Measurements from ENCODE around the gene RPL7A.
"Not testable (repeated sequence)": the region's sequence is repeated elsewhere in the genome, so short reads cannot be mapped to it uniquely, and the experiment has no call there.

The RPL7A gene

DNA sequence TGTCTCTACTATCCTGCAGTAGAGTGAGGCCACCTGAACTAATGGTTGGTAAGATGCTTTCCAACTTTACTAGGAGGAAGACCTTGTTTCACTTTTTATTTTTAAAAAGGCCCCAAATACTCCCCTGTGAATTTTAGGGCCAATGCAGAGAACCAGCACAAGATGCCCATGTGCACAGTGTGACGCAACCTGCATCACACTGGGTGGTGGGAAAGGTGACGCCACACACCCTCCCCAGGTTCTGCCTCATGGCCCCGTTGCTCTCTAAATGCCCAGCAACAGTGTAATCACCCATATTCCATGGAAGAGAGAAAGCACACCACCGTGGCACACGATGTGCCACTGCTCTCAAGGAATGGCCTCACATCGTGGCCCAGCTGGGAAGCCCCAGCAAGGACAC is 21.4 kb downstream of the RPL7A start:
- DNase-seq (ENCODE audit: low spot score): no peak

DNA sequence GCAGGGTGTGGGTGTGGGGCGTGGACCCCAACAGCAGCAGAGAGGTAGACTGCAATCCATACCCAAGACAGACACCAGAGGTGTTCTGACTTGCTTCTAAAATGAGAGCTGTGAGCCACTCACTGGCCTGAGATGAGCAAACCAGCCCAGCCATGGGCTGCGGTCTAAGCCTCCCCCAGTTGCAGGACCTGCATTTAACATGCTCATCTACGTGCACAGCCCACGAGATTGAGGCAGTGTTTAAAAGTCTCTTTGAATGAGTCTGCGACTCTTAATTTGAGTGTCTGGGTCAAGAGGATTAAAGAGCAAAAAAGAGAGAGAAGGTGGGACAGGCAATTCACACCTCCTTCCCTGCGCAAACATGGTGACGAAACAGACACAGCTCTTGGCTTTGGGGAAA is 21.9 kb downstream of the RPL7A start:
- DNase-seq (ENCODE audit: low spot score): no peak

DNA sequence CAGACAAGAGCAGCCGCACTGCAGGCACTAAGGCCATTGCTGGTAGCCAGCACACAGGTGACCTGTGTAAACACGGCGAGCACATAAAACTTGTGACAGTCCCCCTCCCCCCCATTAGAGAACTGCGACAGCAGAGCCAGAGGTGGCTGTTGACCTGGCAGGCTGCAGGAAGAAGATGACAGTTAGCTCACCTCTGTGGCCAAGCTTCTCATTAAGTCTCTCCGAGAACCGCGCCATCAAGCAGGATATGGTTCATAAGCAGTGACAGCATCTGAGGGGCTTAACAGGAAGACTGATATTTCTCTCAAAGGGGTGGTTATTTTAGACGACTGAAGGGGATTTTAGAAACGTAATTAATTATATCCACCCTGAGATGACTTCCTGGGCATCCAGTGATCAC is 22.7 kb downstream of the RPL7A start:
- no peak for DNase-seq (ENCODE audit: low spot score)

DNA sequence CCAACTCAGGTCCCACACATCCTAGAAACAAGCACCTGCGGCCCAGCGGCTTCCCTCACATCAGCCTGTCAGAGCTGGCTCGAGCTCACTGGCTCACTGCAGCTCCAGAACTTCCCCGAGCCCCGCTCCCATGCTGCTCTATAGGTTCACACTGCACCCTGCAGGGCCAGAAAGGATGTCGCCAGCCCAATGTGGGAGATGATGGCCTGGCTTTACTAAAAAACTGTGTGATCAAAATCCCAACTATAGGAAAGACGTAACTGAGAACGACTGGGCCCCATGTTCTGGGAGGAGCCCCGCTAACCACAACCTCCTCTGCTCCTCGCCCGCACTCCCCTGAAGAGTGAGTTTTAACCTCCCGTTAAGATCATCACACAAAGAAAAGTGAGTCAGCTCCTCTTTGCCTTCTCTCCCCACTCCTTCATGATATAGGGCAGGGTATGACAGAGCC is 23.3 kb downstream of the RPL7A start:
- DNase-seq (ENCODE audit: low spot score): no peak

DNA sequence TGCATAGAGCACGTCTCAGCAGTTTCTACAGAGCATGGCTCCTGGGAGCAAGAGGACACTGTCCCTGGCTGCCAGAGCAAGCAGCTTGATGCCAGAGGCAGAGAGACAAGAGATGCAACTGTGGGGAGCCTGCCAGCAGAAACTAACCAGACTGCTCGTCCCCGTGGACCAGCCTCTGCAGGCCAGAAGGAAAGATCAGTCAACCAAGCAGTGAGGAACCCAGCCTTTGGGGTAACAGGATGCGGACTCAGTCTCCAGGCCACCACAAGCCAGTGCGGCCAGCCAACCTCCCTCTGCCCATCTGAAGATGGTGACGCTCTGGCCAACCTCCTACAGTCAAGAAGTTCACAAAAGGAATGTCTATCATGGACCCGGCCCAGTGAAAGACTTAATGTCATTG is 24.1 kb downstream of the RPL7A start:
- no peak for DNase-seq (ENCODE audit: low spot score)

DNA sequence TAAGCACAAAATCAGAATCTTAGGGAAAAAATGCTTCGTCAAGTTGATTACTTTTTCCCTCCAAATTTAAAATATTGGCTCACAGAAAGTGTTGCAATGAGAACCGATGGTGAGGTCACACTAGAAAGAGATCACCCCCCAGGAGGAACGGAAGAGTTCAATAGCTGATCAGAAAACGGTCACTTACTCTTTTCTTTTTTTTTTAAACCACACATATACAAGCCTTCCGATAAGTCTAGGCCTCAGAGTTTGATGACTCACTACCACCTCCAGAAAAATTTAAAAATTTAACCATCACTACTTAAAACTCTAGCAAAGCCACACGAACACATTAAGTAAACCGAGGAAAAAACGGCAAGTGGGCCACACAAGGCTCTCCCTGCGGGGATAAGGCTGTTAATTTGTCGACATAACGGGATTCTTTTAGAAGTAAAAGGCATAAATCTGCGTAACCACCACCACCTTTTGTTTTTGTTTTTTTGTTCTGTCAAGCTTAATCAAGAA is 26.6 kb downstream of the RPL7A start:
- no peak for DNase-seq (ENCODE audit: low spot score)

DNA sequence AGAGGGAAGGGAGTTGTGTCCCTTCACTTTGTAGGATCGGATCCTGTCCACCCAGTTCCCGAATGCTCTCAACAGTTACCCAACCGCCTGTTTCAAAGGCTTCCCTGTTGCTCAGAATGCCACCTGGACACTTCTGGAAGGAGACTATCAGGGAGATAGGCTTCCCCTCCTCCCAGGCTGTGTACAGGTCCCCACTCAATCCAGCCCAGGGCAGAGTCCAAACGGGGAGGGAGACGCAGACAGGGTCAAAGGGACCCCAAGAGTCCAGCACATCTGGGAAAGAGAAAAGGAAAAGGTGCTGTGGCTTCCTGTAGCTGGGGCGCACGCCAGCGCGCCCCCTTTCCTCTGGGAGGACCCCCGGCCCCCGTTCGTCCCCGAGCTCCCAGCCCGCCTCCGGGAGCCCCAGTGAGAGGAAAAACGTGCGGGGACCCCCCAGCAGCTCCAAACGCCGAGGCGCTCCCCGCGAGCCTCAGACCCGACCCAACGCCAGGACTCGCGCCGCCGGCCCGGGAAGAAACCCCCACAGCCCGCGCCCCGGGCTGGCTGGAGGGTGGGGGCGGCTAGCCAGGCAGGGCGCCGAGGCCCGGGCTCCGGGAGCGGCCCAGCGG is 27.2 kb downstream of the RPL7A start:
- DNase-seq (ENCODE audit: low spot score): no peak

DNA sequence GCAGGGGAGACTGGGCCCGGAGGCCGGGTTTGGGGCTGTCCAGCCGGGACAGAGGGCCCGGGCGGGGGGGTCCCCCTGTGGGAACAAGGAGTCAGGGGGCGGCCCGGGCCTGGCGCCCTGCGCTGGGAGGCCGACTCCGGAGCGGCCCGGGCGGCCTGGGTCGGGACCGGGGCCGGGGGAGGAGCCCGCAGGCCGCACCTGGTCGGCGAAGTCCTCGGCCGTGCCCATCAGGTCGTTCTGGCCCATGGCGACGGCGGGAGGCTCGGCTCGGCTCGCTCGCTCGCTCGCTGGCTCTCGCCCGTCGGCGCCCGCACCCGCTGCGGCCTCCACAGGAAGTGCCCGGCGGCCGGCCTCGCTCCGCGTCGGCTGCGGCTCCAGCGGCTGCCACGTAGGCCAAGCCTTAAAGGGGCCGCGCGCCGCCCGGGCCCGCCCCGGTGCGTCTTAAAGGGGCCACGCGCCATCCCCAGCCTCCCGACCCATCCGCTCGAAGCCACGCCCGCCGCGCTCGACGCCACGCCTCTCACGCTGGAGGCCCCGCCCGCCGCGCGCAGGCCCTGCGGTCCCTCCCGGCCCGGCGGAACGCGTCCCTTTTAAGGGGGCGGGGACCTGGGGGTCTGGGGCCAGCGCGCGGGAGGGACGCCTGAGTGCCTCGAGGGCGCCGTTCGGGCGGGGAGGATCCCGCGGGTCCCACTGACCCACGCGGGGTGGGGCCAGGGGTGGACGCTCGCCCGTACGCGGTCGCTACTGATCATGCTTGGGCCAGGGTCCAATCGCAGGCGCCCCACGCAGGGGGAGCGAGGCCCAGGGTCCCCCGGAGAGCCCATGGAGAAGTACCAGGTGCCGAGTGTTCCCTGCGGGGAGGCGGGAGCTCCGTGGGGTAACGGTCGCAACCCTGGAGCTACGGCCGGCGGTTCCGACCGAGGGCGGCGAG is 28.0 kb downstream of the RPL7A start, which contains the start of the genes STKLD1 and SURF4:
Gene STKLD1, plus strand, starts transcription at position 643 of the 931 bp plus-strand sequence. Its CDS starts 108 bp downstream, at position 751.
Gene SURF4, minus strand, starts transcription at position 337 of the 931 bp plus-strand sequence. Its CDS starts 91 bp downstream, at position 246.
- peak; percentile 98 for DNase-seq (ENCODE audit: low spot score)

DNA sequence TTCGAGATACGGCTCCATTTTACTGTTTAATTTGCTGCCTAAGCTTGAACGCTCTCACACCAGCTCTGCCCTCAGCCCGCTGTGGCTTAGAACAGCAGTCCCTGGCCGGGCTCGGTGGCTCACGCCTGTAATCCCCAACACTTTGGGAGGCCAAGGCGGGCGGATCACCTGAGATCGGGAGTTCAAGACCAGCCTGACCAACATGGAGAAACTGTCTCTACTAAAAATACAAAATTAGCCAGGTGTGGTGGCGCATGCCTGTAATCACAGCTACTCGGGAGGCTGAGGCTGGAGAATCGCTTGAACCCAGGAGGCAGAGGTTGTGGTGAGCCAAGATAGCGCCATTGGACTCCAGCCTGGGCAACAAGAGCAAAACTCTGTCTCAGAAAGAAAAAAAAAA is 29.3 kb downstream of the RPL7A start:
- not testable (repeated sequence) for DNase-seq (ENCODE audit: low spot score)

DNA sequence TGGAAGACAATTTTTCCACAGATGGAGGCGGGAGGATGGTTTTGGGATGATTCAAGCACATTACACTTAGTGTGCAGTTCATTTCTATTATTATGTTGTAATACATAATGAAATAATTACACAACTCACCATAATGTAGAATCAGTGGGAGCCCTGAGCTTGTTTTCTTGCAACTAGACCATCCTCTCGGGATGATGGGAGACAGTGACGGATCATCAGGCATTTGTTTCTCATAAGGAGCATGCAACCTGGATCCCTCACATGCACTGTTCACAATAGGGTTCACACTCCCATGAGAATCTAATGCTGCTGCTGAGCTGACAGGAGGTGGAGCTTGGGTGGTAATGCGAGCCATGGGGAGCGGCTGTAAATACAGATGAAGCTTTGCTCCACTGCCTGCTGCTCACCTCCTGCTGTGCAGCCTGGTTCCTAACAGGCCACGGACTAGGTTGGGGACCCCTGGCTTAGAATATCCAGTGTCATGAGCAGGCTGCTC is 29.8 kb downstream of the RPL7A start:
- no peak for DNase-seq (ENCODE audit: low spot score)

DNA sequence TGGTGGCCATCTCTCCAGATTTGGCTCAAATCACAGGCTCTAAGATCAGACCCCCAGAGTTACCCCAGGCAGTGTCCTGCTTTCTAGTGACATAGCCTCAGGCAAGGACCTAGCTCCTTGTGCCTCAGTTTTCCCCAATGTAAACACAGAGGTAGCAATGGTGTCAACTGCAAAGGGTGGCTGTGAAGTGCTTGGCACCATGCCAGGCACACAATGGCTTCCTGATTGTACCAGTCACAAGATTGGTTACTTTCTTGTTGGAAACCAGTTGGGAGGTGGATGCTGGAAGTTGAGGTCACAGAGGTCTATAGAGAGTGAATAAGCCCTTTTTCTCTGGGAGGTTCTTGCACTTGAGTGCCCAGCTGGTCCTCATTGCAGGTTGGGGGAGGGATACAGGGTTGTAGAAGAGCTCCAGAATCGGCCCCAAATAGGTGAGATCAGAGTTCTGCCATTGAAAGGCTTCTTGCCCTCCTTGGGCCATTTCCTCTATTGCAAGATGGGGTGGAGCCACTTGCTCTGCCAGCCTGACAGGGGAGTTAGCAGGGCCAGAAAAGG is 30.5 kb downstream of the RPL7A start:
- no peak for DNase-seq (ENCODE audit: low spot score)

DNA sequence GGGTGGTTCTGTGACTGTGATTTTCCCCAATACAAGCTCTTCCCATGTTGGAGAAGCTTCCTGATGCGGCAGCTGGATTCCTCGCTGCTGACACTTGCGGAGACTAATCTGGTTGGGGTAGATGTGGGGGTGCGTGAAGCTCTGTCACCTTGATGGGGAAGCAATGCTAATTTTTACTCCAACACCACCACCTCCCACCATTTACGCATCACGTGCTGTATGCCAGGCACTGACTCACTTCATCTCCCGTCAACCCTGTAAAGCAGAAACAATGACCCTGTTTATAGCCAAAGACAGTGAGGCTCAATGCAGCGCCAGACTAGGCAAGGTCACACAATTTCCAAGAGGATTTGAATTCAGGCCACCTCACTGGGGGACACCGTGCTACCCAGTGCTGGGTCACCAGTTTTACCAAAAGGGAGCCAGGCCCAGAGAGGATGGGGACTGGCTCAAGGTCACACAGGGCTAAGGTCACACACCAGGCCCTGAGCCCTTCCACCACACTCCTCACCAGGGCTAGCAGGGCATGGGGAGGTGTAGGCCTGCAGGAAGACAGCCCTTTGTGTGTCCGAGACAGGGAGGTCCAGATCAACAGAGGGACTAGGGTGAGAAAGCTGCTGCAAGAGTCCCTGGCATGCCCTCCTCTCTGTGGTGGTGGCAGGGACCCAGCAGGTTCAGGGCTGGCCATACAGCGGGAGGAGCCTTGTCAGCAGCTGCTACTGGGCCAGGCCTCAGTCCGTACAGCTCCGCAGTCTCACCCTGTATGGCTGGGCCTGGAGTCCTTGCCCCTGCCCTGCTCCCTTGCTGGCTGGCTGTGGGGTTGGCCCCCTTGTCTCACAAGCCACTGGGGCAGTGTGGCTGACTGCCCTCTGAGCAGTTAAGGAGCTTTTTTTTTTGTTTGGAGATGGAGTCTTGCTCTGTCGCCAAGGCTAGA is 31.4 kb downstream of the RPL7A start:
- peak; percentile 51 for DNase-seq (ENCODE audit: low spot score)

DNA sequence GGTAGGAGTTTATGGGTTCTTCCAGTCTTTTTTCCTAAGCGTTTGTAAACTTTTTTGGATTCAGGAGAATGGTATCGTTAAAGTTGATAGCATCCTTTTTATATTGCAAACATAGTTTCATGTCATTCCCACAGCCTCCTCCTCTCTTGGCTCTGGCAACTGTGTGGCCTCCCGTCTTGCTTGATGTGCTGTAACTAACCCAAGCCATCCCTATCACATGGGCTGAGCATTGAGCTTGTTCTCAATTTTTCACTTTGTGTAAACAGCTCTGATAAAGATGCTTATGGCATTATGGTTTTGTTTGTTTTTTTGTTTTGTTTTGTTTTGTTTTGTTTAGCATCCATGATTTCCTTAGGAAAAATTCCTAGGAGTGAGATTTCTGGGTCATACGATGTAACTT is 32.7 kb downstream of the RPL7A start:
- DNase-seq (ENCODE audit: low spot score): no peak

DNA sequence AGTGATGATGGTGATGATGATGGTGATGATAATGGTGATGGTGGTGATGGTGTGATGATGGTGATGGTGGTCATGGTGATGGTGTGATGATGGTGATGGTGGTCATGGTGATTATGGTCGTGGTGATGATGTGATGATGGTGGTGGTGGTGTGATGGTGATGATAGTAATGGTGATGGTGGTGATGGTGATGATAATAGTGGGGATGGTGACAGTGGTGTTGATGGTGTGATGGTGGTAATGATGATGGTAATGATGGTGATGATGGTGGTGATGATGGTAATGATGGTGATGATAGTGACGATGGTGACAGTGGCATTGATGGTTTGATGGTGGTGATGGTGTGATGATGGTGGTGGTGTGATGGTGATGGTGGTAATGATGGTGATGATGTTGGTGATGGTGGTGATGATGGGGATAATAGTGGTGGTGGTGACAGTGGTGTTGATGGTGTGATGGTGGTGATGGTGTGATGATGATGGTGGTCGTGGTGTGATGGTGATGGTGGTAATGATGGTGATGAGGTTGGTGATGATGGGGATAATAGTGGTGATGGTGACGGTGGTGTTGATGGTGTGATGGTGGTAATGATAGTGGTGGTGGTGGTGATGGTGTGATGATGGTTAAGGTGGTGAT is 34.6 kb downstream of the RPL7A start:
- DNase-seq (ENCODE audit: low spot score): no peak

DNA sequence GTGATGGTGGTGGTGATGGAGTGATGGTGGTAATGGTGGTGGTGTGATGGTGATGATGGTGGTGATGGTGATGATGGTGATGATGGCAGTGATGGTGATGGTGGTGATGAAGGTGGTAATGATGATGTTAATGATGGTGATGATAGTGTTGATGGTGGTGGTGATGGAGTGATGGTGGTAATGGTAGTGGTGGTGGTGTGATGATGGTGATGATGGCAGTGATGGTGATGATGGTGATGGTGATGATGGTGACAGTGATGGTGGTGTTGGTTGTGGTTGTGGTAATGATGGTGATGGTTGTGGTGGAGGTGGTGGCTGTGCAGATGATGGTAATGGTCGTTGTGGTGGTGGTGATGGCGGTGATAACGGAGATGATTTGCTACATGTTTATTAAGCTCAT is 35.4 kb downstream of the RPL7A start:
- DNase-seq (ENCODE audit: low spot score): no peak

DNA sequence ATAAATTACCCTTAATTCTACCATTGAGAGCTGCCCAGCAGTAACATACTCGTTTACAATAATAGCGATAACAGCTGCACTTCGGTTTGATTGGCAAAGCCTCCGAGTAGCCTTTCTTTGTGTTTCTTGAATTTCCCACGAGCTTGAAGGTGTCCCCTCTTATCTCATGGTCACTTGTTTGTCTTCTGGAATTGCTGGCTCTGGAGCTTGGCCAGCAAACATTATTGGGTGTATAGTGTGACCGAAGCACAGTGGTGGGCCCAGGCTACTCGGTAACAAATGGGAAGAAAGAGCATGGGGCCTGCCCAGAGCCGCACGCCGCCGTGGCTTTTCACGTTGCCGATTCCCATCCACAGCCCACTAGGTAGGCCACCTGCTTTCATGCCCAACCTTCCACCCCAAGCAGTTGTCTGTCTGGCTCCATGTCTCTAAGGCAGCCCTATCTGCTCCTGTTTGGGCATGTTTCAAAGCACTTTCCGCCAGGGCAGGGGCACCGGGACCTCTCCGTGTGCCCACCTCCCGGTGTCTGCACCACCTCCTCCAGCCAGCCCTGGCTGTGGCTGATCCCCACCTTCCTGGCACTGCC is 36.8 kb downstream of the RPL7A start:
- DNase-seq (ENCODE audit: low spot score): no peak

DNA sequence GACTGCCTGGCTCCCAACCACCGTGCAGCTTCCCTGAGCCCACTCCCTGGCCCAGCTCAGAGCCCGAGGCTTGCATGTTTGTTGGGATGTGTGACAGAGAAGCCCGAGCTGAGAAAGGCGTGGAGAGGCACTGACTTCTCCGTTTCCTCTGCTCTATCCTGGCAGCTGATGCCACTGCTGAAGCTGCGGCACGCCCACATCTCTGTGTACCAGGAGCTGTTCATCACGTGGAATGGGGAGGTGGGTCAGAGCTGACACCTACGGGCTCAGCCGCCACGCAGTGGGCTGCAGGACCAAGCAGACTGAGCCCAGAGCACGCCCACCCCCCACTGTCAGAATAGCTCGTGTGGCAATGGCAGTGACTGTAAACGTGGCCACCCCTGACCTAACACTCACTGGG is 37.4 kb downstream of the RPL7A start:
- DNase-seq (ENCODE audit: low spot score): no peak

DNA sequence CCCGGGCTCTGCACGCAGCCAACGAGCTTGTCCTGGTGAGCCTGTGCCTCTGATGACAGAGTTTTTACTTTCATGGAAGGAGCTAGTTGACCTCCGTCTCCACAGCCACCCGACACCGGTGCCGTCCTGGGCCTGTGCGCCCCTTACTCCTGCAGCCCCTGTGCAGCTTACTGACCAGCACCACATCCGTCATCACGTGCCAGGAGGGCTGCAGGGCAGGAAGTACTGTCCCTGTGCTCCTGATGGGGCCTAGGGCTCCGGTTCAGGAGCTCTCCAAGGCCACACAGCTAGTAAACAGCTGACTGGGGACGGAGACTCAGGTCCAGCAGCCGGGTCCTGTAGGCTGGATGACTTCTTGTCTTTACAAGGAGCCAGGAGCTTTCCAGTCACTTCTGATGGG is 38.3 kb downstream of the RPL7A start:
- no peak for DNase-seq (ENCODE audit: low spot score)

DNA sequence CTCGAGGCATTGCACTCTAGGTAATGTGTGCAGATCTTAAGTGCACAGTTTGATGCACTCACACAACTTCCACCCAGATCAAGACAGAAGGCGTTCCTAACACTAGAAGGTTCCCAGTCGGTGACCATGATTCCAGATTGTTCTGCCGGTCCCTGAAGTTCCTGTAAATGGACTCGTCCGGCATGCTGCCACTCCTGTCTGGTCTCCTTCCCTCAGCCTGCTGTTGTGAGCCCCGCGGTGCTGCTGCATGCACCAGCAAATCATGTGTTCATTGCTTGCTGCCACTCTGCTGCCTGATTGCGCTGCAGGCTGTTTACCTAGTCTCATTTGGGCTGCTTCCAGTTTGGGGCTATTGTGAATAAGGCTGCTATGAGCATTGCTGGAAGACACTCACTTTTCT is 39.7 kb downstream of the RPL7A start:
- no peak for DNase-seq (ENCODE audit: low spot score)

DNA sequence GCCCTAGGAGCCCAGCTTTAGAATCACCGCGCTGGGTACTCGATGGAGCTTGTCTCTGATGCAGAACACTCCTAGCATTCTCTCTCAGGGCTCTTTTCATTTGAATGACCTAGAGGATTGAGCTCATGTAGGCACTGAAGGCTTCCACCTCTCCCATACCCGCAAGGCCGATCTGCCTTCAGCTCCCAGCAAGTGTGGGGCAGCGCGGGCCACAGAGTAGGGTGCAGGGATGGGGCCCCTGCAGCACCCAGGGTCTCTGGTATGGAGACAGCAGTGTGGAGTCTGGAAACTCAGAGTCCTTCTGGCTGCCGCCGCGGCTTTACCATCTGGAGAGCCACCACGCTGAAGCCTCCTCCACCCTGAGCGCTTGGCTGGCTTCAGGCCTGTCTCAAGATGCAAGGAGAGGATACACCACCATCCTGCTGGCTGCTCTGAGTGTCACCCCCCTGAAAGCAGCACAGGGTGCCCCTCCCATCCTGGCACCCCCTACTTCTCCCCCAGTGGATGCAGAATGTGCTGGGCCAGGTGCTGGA is 41.1 kb downstream of the RPL7A start:
- DNase-seq (ENCODE audit: low spot score): no peak
